ENCODE results near the gene EYA2.

EYA2 gene

DNA sequence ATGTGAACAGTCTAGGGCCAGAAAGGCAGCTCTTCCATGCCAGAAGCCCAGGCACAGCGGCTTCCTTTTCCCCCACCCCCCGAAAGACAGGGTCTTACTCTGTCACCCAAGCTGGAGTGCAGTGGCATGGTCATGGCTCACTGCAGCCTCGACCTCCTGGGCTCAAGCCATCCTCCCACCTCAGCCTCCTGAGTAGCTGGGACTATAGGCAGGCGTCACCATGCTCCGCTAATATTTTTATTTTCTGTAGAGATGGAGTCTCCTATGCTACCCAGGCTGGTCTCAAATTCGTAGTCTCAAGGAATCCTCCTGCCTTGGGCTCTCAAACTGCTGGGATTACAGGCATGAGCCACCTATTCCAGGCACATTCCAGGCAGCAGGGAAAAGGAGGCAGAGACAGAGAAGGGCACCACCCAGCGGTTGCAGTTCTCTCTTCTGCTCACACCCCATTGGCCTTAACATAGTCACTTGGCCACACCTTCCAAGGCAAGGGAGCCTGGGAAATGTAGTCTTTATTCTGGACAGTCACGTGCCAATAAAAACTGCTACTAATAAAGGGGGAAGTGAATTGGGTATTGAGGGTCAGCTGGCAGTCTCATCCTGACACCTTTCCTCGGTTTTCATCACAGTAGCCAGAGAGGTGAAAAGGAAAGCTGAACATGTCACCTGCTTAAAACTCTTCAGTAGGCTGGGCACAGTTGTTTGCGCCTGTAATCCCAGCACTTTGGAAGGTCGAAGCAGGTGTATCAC lies 255.9 kb downstream of the EYA2 start:
- peak; percentile 68 for DNase-seq (ENCODE audit: insufficient read length, low spot score)
- no peak for TF ChIP-seq POLR2A (IDR thresholded peaks at IDR 0.05; ENCODE audit: low read depth, low read length)
- no peak for FAIRE-seq

- FAIRE-seq (no peak), DNase-seq (ENCODE audit: insufficient read length, low spot score) (no peak)
- TF ChIP-seq POLR2A (IDR thresholded peaks at IDR 0.05; ENCODE audit: low read depth, low read length): no peak
Observed at GRCh38 chr20:47152068-47152467, 257.4 kb downstream of the EYA2 start.

GRCh38 chr20:47154089-47154488 lies 259.4 kb downstream of the EYA2 start:
- TF ChIP-seq POLR2A (IDR thresholded peaks at IDR 0.05; ENCODE audit: low read depth, low read length): no peak
- DNase-seq (ENCODE audit: insufficient read length, low spot score) (no peak), FAIRE-seq (no peak)

- no peak for FAIRE-seq
- DNase-seq (ENCODE audit: insufficient read length, low spot score): no peak
- no peak for TF ChIP-seq POLR2A (IDR thresholded peaks at IDR 0.05; ENCODE audit: low read depth, low read length)
Observed at GRCh38 chr20:47156301-47157137, 261.9 kb downstream of the EYA2 start.

- TF ChIP-seq POLR2A (IDR thresholded peaks at IDR 0.05; ENCODE audit: low read depth, low read length): no peak
- DNase-seq (ENCODE audit: insufficient read length, low spot score): no peak
- FAIRE-seq: no peak
Observed at GRCh38 chr20:47159166-47159565, 264.5 kb downstream of the EYA2 start.

- DNase-seq (ENCODE audit: insufficient read length, low spot score) (no peak), FAIRE-seq (no peak)
- TF ChIP-seq POLR2A (IDR thresholded peaks at IDR 0.05; ENCODE audit: low read depth, low read length): no peak
Observed at GRCh38 chr20:47160240-47160639, 265.6 kb downstream of the EYA2 start.

GRCh38 chr20:47160992-47161391 lies 266.3 kb downstream of the EYA2 start:
- DNase-seq (ENCODE audit: insufficient read length, low spot score): no peak
- no peak for FAIRE-seq
- no peak for TF ChIP-seq POLR2A (IDR thresholded peaks at IDR 0.05; ENCODE audit: low read depth, low read length)

DNA sequence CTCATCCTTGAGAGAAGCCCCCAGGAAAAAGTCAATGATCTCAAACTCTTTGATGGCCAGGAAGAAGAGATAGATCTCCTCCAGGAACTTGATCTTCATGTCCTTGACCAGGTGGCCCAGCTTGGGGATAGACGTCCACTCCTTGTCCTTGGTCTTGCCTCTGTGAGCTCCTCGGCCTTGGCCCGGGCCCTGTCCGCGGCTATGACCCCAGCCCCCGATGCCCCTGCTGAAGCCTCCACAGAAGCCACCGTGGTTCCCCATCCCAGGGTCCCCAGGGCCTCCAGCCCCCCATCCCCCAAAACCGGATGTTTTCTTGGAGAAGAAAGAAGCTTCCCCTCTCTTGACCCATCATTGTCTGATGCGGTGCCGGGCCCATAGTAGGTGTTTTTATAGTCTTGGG lies 266.8 kb downstream of the EYA2 start:
- DNase-seq (ENCODE audit: insufficient read length, low spot score) (no peak), FAIRE-seq (no peak)
- TF ChIP-seq POLR2A (IDR thresholded peaks at IDR 0.05; ENCODE audit: low read depth, low read length): no peak

DNA sequence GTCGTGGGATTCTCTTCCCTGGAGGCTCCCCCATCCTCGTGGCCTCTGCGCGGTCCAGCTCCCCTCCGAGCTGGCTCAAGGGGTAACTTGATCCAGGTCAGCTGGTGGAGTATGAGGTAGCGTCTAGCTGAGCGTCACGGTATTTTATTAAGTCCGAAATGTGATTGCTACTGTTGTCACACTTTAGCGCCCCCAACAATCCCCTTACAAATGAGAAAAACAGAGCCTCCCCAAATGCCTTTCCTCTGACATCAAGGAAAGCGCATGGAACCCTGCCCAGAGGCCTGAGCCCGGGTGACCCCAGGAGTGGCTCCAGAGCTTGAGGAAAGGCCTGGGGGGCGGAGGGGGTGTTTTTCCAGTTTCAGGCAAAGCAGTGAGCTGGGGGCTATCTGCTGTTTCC lies 269.5 kb downstream of the EYA2 start:
- no peak for DNase-seq (ENCODE audit: insufficient read length, low spot score)
- FAIRE-seq: no peak
- no peak for TF ChIP-seq POLR2A (IDR thresholded peaks at IDR 0.05; ENCODE audit: low read depth, low read length)

DNA sequence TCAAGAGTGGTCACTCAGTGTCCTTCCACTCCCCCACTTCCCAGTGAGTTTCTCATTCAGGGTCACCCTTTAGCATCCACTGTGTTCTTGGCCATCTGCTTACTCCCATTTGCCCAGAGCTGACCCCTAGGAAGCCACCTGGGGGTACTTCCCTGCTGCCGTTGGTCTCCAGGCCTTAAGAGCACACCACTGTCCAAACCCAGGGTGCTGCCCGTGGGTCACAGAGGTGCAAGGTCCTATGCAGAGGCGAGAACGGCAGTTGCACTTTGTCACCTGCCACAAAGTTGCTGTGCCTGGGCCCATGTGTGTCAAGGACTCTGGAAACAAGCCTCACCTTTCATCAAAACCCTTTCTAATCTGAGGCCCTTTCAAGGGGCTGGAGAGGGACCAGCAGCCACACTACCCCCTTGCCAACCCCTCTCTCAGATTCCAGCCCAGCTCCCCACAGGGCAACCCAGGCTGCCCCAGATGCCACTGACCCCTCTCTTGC lies 270.8 kb downstream of the EYA2 start:
- TF ChIP-seq POLR2A (IDR thresholded peaks at IDR 0.05; ENCODE audit: low read depth, low read length): no peak
- DNase-seq (ENCODE audit: insufficient read length, low spot score) (no peak), FAIRE-seq (no peak)

GRCh38 chr20:47167846-47168245 lies 273.2 kb downstream of the EYA2 start:
- FAIRE-seq: no peak
- TF ChIP-seq POLR2A (IDR thresholded peaks at IDR 0.05; ENCODE audit: low read depth, low read length): no peak
- DNase-seq (ENCODE audit: insufficient read length, low spot score): no peak

GRCh38 chr20:47172579-47172978 lies 277.9 kb downstream of the EYA2 start:
- no peak for DNase-seq (ENCODE audit: insufficient read length, low spot score)
- TF ChIP-seq POLR2A (IDR thresholded peaks at IDR 0.05; ENCODE audit: low read depth, low read length): no peak
- FAIRE-seq: no peak

GRCh38 chr20:47173596-47174216 lies 279.1 kb downstream of the EYA2 start:
- DNase-seq (ENCODE audit: insufficient read length, low spot score) (no peak), FAIRE-seq (no peak)
- no peak for TF ChIP-seq POLR2A (IDR thresholded peaks at IDR 0.05; ENCODE audit: low read depth, low read length)
